Testis (tissue), 3 donors: Measurements from ENCODE around the gene CPT1C. TPM values are rescaled to one million over a fixed set of nuclear protein-coding genes. Genes with fewer than 3 reads are reported as not detected.

Source experiments
- DNase-seq: peaks from one replicate; pipeline ENCODE4 v3.0.0-alpha.2; 2019
- H3K27ac ChIP-seq, 2 donors: fragments of 200-600 bp; sonication (generic); one replicate each; pipeline ENCODE4 v1.5.1; 2019
- H3K27me3 ChIP-seq: fragments of 200-600 bp; sonication (generic); one replicate; pipeline ENCODE4 v1.5.1; 2019
- H3K36me3 ChIP-seq: fragments of 200-600 bp; sonication (generic); one replicate; pipeline ENCODE4 v1.5.1; 2017; ENCODE audit warnings: low read depth; ENCODE audit errors: missing control alignments
- H3K4me1 ChIP-seq: fragments of 200-600 bp; sonication (generic); one replicate; pipeline ENCODE4 v1.5.1; 2019
- H3K4me3 ChIP-seq, 2 donors: fragments of 200-600 bp; sonication (generic); one replicate each; pipeline ENCODE4 v1.5.1; 2017 to 2019
- H3K9me3 ChIP-seq: fragments of 200-600 bp; sonication (generic); one replicate; pipeline ENCODE4 v1.5.1; 2017
- CTCF ChIP-seq, 3 experiments: fragments of 450-650 bp in 2 of 3; fragments of 200-600 bp in 1 of 3; sonication (generic) in 1 of 3; IDR thresholded peaks; one replicate each; pipeline ENCODE4 v1.5.1; 2016 to 2019; ENCODE audit warnings: antibody characterized with exemption in 3 of 3, mild to moderate bottlenecking in 2 of 3, moderate library complexity in 1 of 3
- POLR2A ChIP-seq: fragments of 450-650 bp; IDR thresholded peaks from one replicate; pipeline ENCODE4 v1.6.1; 2017; ENCODE audit warnings: antibody characterized with exemption, mild to moderate bottlenecking, moderate library complexity
- WGBS, 2 donors: methylation state at CpG; one replicate each; pipeline ENCODE4 v1.1.5; 2018; 5-methylcytosine and 5-hydroxymethylcytosine counted together
- intact Hi-C: fragments of 100-400 bp; cut with DNase I; formaldehyde crosslinking; loops from one replicate; pipeline ENCODE4 v1.15.1; 2023; ENCODE audit warnings: low total_unique reads
- polyA plus RNA-seq: library from polyadenylated mRNA; stranded (reverse); fragments of 350-450 nt; fragmentation: Illumina TruSeq; extraction: RNeasy Lipid Tissue Mini Kit (QIAGEN cat#74804); gene quantifications from one replicate; pipeline ENCODE4 v1.2.3, GENCODE V29; 2014; ENCODE audit warnings: low read depth, low replicate concordance; ENCODE audit not compliant: insufficient read depth
- total RNA-seq, 2 donors: library from RNA; depleted of rRNA; stranded (reverse); fragments of >200 nt; gene quantifications; one replicate each; pipeline ENCODE4 v1.2.3, GENCODE V29; 2016

The CPT1C gene
- total and polyA plus RNA-seq, 3 donors from 2014 or later, result 8.8 to 17.1 (median 9.8) TPM

- Histone ChIP-seq H3K4me3 (no peak overlapping the region), H3K36me3 (no peaks in the 10 kb centered on the region), H3K4me1 (peaks cover 31% of the 10 kb centered on the region), H3K27me3 (no peaks in the 10 kb centered on the region), H3K9me3 (no peaks in the 10 kb centered on the region), H3K27ac (no peak overlapping the region)
- TF ChIP-seq CTCF (IDR thresholded peaks at IDR 0.05), result no peak
- TF ChIP-seq POLR2A, result no peak
- no peak for DNase-seq
- 86 to 90% methylated on average over 9 to 11 of the region's 11 CpGs for WGBS, 2 donors
- intact Hi-C loops, result no loop called here
Measured at GRCh38 chr19:49645592-49645991, 45.3 kb upstream of the CPT1C start.

GRCh38 chr19:49645995-49646394 is 44.9 kb upstream of the CPT1C start:
- WGBS, 2 donors, result 90 to 94% methylated on average over 10 to 13 of the region's 13 CpGs
- H3K4me1 ChIP-seq, result peaks cover 27% of the 10 kb centered on the region
- H3K9me3 ChIP-seq, result no peaks in the 10 kb centered on the region
- no peak overlapping the region for H3K4me3 ChIP-seq
- TF ChIP-seq POLR2A (no peak), CTCF (IDR thresholded peaks at IDR 0.05) (no peak)
- no peak for DNase-seq
- no peaks in the 10 kb centered on the region for H3K36me3 ChIP-seq
- H3K27me3 ChIP-seq, result no peaks in the 10 kb centered on the region
- intact Hi-C loops, result no loop called here
- H3K27ac ChIP-seq, result no peak overlapping the region

GRCh38 chr19:49646586-49646985 is 44.3 kb upstream of the CPT1C start:
- H3K4me1 ChIP-seq, result peaks cover 22% of the 10 kb centered on the region
- H3K9me3 ChIP-seq, result no peaks in the 10 kb centered on the region
- TF ChIP-seq CTCF (IDR thresholded peaks at IDR 0.05) (no peak), POLR2A (no peak)
- H3K36me3 ChIP-seq, result no peaks in the 10 kb centered on the region
- H3K27me3 ChIP-seq, result no peaks in the 10 kb centered on the region
- no peak overlapping the region for H3K27ac ChIP-seq
- intact Hi-C loops, result no loop called here
- no peak overlapping the region for H3K4me3 ChIP-seq
- DNase-seq, result no peak
- WGBS, 2 donors, result 92 to 95% methylated on average over 12 to 17 of the region's 17 CpGs

- WGBS, 2 donors, result 79 to 85% methylated on average over 22 to 70 of the region's 72 CpGs
- Histone ChIP-seq H3K36me3 (no peaks in the 10 kb centered on the region), H3K4me3 (peak overlapping the region in 1 of 2 donors; percentile 23), H3K4me1 (peaks cover 8% of the 10 kb centered on the region), H3K27me3 (no peaks in the 10 kb centered on the region), H3K9me3 (no peaks in the 10 kb centered on the region), H3K27ac (no peak overlapping the region)
- TF ChIP-seq POLR2A, result no peak
- intact Hi-C loops, result no loop called here
- no peak for DNase-seq
Measured at GRCh38 chr19:49651029-49651819, 39.7 kb upstream of the CPT1C start.

- no peaks in the 10 kb centered on the region for H3K27me3 ChIP-seq
- no peaks in the 10 kb centered on the region for H3K9me3 ChIP-seq
- peak overlapping the region in 1 of 2 donors; percentile 26 for H3K4me3 ChIP-seq
- 84 to 94% methylated on average over 78 to 89 of the region's 110 CpGs for WGBS, 2 donors
- intact Hi-C loops, result no loop called here
- H3K27ac ChIP-seq, result no peak overlapping the region
- DNase-seq, result no peak
- H3K36me3 ChIP-seq, result no peaks in the 10 kb centered on the region
- peaks cover 8% of the 10 kb centered on the region for H3K4me1 ChIP-seq
- TF ChIP-seq CTCF (IDR thresholded peaks at IDR 0.05) (no peak), POLR2A (no peak)
Measured at GRCh38 chr19:49651820-49652550, 38.9 kb upstream of the CPT1C start.
